Activated CD4-positive, alpha-beta memory T cell treated with anti-CD3 and anti-CD28 coated beads, Interleukin-2, amount 10 ng/mL, durations not matched to agents 7 days and 5 days (primary cell): ENCODE data around the gene PRSS50. TPM values are rescaled to one million over a fixed set of nuclear protein-coding genes. Genes with fewer than 3 reads are reported as not detected.
A peak's percentile ranks its signal among the peaks of the same experiment; 100 is the strongest.

Experiments
- CTCF ChIA-PET: fragments of 350-600 bp; sonication (Branson Sonifier 250); formaldehyde crosslinking; loops from one replicate; lab custom pipeline; 2021; ENCODE audit warnings: antibody characterized with exemption, inconsistent platforms; lab: Charles Lee
- POLR2A ChIA-PET: fragments of 350-600 bp; sonication (Branson Sonifier 250); formaldehyde crosslinking; loops from one replicate; lab custom pipeline; 2021; ENCODE audit warnings: antibody characterized with exemption; lab: Charles Lee
- DNase-seq: peaks from one replicate; pipeline ENCODE4 v3.0.0-alpha.2; 2020
- H3K27ac Mint-ChIP-seq: one replicate; pipeline ENCODE4 v1.8.0; 2021; ENCODE audit warnings: mild to moderate bottlenecking, mixed read lengths
- H3K27me3 Mint-ChIP-seq: one replicate; pipeline ENCODE4 v1.8.0; 2021; ENCODE audit warnings: mixed read lengths
- H3K36me3 Mint-ChIP-seq: one replicate; pipeline ENCODE4 v1.8.0; 2021; ENCODE audit warnings: low read depth, mixed read lengths
- H3K4me1 Mint-ChIP-seq: one replicate; pipeline ENCODE4 v1.8.0; 2021; ENCODE audit warnings: mixed read lengths
- H3K4me3 Mint-ChIP-seq: one replicate; pipeline ENCODE4 v1.8.0; 2021; ENCODE audit warnings: mild to moderate bottlenecking, mixed read lengths
- H3K9me3 Mint-ChIP-seq: one replicate; pipeline ENCODE4 v1.8.0; 2021; ENCODE audit warnings: mixed read lengths
- total RNA-seq, 2 experiments: library from RNA; stranded (reverse); gene quantifications; one replicate each; pipeline ENCODE4 v1.2.3, GENCODE V29; 2021

Gene PRSS50
- total RNA-seq, 2 experiments from 2014 or later: not detected

DNA sequence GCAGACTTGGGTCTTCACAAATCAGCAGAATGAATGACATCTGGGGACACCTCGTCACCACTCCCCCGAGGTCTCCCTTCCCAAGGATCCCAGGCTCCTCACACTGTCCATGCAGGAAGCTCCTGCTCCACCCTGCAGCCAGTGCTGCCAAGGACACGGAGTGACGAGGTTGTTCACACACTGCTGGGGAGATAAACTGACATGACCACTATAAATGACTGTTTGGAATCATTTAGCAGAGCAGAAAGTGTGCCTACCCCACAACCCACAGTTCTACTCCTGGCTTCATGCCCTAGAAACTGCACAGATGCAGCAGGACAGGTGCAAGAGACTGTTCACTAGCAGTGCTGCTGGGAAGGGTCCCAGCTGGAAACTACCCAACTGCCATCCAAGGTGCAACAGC, 19.7 kb upstream of the PRSS50 start:
- POLR2A ChIA-PET: no interaction called here
- CTCF ChIA-PET: no interaction called here
- no peak overlapping the region for H3K4me3 Mint-ChIP-seq

DNA sequence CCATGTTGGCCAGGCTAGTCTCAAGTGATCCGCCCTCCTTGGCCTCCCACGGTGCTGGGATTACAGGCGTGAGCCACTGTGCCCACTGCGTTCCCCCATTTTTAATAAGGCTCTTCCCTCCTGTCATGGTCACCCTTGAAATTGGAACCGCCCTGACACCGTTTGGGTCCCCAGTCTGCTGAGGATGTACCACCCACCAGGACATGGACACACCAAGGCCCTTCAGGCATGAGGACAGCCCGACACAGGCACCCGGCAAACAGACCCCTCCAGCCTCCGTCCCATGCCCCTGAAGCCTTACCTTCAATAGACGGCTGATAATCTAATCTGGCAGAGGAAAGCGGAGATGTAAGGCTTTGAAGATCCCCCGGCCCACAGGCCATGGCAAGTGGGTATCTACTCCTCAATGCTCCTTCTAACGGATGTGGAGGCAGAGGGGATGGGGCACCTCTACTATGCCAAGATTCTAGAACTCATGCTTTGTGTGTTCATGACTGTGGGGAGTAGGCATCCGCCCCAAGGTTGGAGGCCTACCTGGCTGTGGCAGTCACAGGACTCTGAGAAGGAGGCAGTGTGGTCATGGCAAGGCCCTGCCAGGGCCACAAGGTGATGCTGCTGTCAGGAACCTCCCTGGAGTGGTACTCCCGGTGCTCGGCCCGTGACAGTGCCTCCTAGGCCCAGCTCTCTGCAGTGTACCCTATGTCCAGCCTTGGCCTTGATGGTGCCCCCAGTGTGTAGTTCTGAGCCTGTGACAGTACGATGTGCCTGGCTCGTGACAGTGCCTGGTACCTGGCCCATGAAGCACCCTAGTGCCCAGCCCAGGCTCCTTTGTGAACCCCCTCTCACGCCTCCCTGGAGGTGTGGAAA, 18.6 kb upstream of the PRSS50 start:
- no peak overlapping the region for H3K4me3 Mint-ChIP-seq
- H3K9me3 Mint-ChIP-seq: no peaks in the 10 kb centered on the region
- H3K36me3 Mint-ChIP-seq: no peaks in the 10 kb centered on the region
- H3K4me1 Mint-ChIP-seq: no peaks in the 10 kb centered on the region
- DNase-seq: no peak
- H3K27ac Mint-ChIP-seq: no peak overlapping the region
- CTCF ChIA-PET: interaction anchor here (0.6 to 1.3 kb wide), 3 partner anchors 111 to 688 kb away, joined by 3 read pairs; no protein-coding TSS in a partner anchor
- POLR2A ChIA-PET: no interaction called here
- peaks cover 11% of the 10 kb centered on the region for H3K27me3 Mint-ChIP-seq

More for the DNA sequence above, 19.7 kb upstream of the PRSS50 start:
- Mint-ChIP-seq H3K27ac (no peak overlapping the region), H3K27me3 (peaks cover 5% of the 10 kb centered on the region), H3K4me1 (no peaks in the 10 kb centered on the region), H3K9me3 (no peaks in the 10 kb centered on the region), H3K36me3 (no peaks in the 10 kb centered on the region)
- no peak for DNase-seq

DNA sequence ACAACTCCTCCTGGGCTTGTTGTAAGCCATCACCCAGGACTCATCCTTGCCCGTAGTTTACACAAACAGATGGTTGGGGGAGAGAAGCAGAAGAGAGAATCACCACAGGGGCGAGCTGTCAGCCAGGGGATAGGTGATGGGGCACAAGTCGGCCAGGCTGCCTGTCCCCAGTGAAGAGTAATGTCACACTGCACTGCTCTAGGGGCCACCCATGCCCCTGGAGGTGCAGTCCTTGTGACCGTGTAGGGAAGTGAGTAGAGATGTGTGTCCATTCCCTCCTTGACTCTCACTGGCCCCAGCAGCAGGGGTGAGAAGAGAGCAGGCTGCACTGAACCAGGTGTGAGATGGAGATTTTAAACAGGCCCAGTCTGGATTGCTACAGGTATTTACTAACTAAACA, 17.1 kb upstream of the PRSS50 start:
- H3K27ac Mint-ChIP-seq: no peak overlapping the region
- H3K36me3 Mint-ChIP-seq: no peaks in the 10 kb centered on the region
- POLR2A ChIA-PET: no interaction called here
- peaks cover 12% of the 10 kb centered on the region for H3K27me3 Mint-ChIP-seq
- H3K4me3 Mint-ChIP-seq: no peak overlapping the region
- H3K4me1 Mint-ChIP-seq: no peaks in the 10 kb centered on the region
- CTCF ChIA-PET: interaction anchor here (0.8 kb wide), 1 partner anchor 9 kb away, joined by 3 read pairs; no protein-coding TSS in a partner anchor
- no peaks in the 10 kb centered on the region for H3K9me3 Mint-ChIP-seq
- DNase-seq: no peak

DNA sequence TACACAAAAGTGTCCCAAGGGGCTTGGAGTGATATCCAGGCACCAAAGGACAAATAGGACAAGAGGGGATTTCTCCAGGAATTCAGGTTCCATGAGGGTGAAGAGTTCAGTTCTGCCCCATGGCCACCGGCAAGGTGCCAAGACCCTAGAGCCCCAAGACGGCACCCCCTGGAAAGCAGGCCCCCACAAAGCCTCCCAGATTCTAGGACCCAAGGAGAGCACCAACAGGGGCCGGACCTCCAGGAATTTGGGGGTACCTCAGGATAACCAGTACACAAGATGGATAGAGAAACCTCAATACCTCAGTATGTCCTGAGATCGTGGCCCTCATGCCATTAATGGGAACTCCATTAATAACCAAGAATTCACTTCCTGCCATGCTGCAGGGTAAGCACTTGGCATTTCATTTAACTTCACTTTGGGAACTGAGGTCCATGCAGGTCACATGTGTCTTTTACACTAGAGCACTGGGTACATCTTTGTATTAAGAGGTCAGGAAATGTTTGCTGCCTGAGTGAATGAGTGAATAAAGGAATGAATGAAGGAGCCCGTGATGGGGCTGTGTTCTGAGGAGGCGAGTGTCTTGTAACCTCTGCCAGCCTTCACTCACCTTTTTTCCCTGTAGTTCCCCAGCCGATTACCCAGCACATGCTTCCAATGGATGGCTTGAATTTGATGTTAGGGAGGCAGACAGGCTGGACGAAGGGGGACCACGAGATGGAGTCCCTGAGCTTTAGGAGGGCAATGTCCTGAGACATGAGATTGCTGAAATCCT, 15.5 kb upstream of the PRSS50 start:
- ChIA-PET POLR2A (no interaction called here), CTCF (no interaction called here)
- Mint-ChIP-seq H3K27me3 (peaks cover 18% of the 10 kb centered on the region), H3K9me3 (no peaks in the 10 kb centered on the region), H3K4me3 (no peak overlapping the region), H3K4me1 (no peaks in the 10 kb centered on the region), H3K27ac (no peak overlapping the region), H3K36me3 (no peaks in the 10 kb centered on the region)
- peak; percentile 5 for DNase-seq

DNA sequence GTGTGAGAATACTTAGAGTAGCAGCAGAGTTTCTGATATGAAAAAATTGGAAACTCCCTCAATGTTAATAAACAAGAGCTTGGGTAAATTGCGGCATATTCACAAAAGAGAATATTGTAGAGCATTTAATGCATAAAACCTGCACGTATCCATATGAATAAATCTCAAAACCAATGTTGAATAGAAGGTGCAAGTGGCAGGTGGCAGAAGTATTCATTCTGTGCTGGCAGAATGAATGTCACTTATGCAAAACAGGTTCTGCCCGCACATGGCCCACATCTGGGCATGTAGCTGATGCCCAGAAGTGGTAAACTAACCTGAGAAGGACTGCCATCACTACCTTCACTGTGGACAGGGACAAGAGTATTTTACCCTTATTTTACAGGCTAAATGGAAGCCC, 14.1 kb upstream of the PRSS50 start:
- no peaks in the 10 kb centered on the region for H3K36me3 Mint-ChIP-seq
- ChIA-PET CTCF (no interaction called here), POLR2A (no interaction called here)
- H3K27me3 Mint-ChIP-seq: peaks cover 18% of the 10 kb centered on the region
- no peak overlapping the region for H3K4me3 Mint-ChIP-seq
- DNase-seq: peak; percentile 6
- H3K4me1 Mint-ChIP-seq: no peaks in the 10 kb centered on the region
- H3K27ac Mint-ChIP-seq: no peak overlapping the region
- no peaks in the 10 kb centered on the region for H3K9me3 Mint-ChIP-seq

GRCh38 chr3:46730819-46731218, 13.2 kb upstream of the PRSS50 start:
- H3K36me3 Mint-ChIP-seq: no peaks in the 10 kb centered on the region
- POLR2A ChIA-PET: no interaction called here

DNA sequence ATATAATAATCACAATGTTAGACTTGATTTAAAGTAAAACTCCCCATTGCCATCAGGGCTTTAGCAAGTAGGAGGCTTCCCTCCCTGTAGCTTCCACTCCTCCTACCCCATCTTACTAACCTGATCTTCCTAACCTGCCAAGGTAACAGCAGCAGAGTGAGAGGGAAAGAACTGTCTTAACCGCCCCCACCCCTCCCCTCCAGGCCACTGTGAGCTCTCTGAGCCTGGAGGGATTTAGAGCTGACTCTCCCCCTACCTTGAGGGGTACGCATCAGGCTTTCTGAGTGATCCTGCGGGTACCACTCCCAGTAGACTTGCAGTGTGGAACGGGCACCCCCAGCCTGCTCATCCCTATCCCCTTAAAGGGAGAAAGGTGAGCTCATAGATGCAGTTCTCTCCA, 11.4 kb upstream of the PRSS50 start:
- Mint-ChIP-seq H3K27me3 (peaks cover 20% of the 10 kb centered on the region), H3K27ac (no peak overlapping the region), H3K4me1 (peaks cover 8% of the 10 kb centered on the region), H3K4me3 (no peak overlapping the region), H3K9me3 (no peaks in the 10 kb centered on the region), H3K36me3 (no peaks in the 10 kb centered on the region)
- DNase-seq: no peak
- ChIA-PET CTCF (no interaction called here), POLR2A (no interaction called here)

More at GRCh38 chr3:46730819-46731218, 13.2 kb upstream of the PRSS50 start:
- H3K4me1 Mint-ChIP-seq: no peaks in the 10 kb centered on the region
- H3K9me3 Mint-ChIP-seq: no peaks in the 10 kb centered on the region
- CTCF ChIA-PET: no interaction called here
- H3K4me3 Mint-ChIP-seq: no peak overlapping the region
- no peak overlapping the region for H3K27ac Mint-ChIP-seq
- H3K27me3 Mint-ChIP-seq: peaks cover 19% of the 10 kb centered on the region
- DNase-seq: no peak

GRCh38 chr3:46725621-46726314, 8.1 kb upstream of the PRSS50 start:
- H3K4me3 Mint-ChIP-seq: no peak overlapping the region
- ChIA-PET POLR2A (no interaction called here), CTCF (no interaction called here)
- peaks cover 17% of the 10 kb centered on the region for H3K27me3 Mint-ChIP-seq
- DNase-seq: peak; percentile 7
- H3K9me3 Mint-ChIP-seq: peaks cover 4% of the 10 kb centered on the region
- no peak overlapping the region for H3K27ac Mint-ChIP-seq
- no peaks in the 10 kb centered on the region for H3K36me3 Mint-ChIP-seq
- H3K4me1 Mint-ChIP-seq: peaks cover 10% of the 10 kb centered on the region

- DNase-seq: no peak
- Mint-ChIP-seq H3K36me3 (no peaks in the 10 kb centered on the region), H3K4me1 (peaks cover 10% of the 10 kb centered on the region), H3K27me3 (peaks cover 15% of the 10 kb centered on the region), H3K27ac (peak overlapping the region; percentile 34), H3K4me3 (no peak overlapping the region), H3K9me3 (peaks cover 4% of the 10 kb centered on the region)
- POLR2A ChIA-PET: no interaction called here
- CTCF ChIA-PET: no interaction called here
These were observed 6.8 kb upstream of the PRSS50 start for GRCh38 chr3:46724424-46724823.

- H3K27ac Mint-ChIP-seq: no peak overlapping the region
- H3K36me3 Mint-ChIP-seq: no peaks in the 10 kb centered on the region
- peaks cover 10% of the 10 kb centered on the region for H3K4me1 Mint-ChIP-seq
- no peak for DNase-seq
- CTCF ChIA-PET: no interaction called here
- H3K4me3 Mint-ChIP-seq: no peak overlapping the region
- H3K9me3 Mint-ChIP-seq: peaks cover 4% of the 10 kb centered on the region
- peaks cover 13% of the 10 kb centered on the region for H3K27me3 Mint-ChIP-seq
- POLR2A ChIA-PET: no interaction called here
These were observed 4.8 kb upstream of the PRSS50 start for GRCh38 chr3:46722443-46722842.

DNA sequence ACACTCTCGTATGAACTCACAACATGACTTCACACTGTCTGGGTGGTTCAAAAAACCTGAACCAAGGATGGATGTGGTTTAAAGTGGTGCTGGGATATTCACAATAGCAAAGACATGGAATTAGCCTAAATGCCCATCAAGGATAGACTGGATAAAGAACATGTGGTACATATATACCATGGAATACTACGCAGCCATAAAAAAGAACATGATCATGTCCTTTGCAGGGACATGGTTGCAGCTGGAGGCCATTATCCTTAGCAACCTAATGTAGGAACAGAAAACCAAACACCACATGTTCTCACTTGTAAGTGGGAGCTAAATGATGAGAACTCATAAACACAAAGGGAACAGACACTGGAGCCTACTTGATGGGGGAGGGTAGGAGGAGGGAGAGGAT, 3.3 kb upstream of the PRSS50 start:
- DNase-seq: no peak
- Mint-ChIP-seq H3K27ac (no peak overlapping the region), H3K9me3 (peaks cover 4% of the 10 kb centered on the region), H3K27me3 (peaks cover 13% of the 10 kb centered on the region), H3K4me1 (peaks cover 10% of the 10 kb centered on the region), H3K4me3 (no peak overlapping the region), H3K36me3 (no peaks in the 10 kb centered on the region)
- ChIA-PET POLR2A (no interaction called here), CTCF (interaction anchor here (1.6 kb wide), 2 partner anchors 13 to 26 kb away, joined by 4 to 5 read pairs; no protein-coding TSS in a partner anchor)

DNA sequence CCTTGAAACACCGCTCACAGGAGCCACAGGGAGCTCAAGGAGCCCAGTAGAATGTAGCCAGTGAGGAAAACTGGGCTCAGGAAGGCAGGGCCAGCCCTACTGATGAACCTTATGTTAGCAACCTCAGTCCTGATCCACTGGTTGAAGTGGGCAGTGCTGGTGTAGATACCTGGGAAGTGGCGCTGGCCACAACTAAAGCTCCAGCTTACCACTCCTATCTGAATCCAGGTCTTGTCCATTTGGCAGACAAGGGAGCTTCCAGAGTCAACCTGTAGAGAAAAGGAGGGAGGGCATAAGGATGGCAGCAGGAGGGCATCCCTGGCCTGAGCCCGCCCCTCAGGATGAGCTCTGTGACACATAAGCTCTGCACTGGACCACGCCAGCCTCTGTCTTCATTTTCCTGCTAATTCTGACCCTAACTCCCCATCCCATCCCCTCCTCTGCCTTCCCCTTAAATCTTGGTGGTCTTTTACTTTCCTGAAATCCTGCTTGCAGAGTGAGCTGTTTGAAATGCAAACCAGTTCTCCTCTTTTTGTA, 2.1 kb upstream of the PRSS50 start:
- DNase-seq: no peak
- peaks cover 4% of the 10 kb centered on the region for H3K9me3 Mint-ChIP-seq
- H3K36me3 Mint-ChIP-seq: no peaks in the 10 kb centered on the region
- H3K4me3 Mint-ChIP-seq: no peak overlapping the region
- H3K4me1 Mint-ChIP-seq: peaks cover 8% of the 10 kb centered on the region
- H3K27me3 Mint-ChIP-seq: peaks cover 10% of the 10 kb centered on the region
- POLR2A ChIA-PET: no interaction called here
- CTCF ChIA-PET: interaction anchor here (1.6 kb wide), 3 partner anchors 11 to 147 kb away, joined by 4 to 5 read pairs (median 5); no protein-coding TSS in a partner anchor
- no peak overlapping the region for H3K27ac Mint-ChIP-seq
